Esophagus squamous epithelium (tissue), 5 donors: ENCODE measurements around the gene COL8A1. TPM values are rescaled to one million over a fixed set of nuclear protein-coding genes. Genes with fewer than 3 reads are reported as not detected.
"Not testable (repeated sequence)": the region's sequence is repeated elsewhere in the genome, so short reads cannot be mapped to it uniquely, and the experiment has no call there.

Experiments
- DNase-seq: peaks from one replicate; lab custom pipeline; 2025; lab: John Stamatoyannopoulos, UW
- H3K27ac ChIP-seq, 4 donors: fragments of 200-600 bp; sonication (generic); one replicate each; pipeline ENCODE4 v1.5.1; 2016 to 2019; ENCODE audit warnings: mild to moderate bottlenecking in 1 of 4
- H3K27me3 ChIP-seq, 4 donors: fragments of 200-600 bp; sonication (generic); 1 replicate in 3 of 4; 2 replicates in 1 of 4; pipeline versions ENCODE4 v1.5.1 to v1.6.0; 2017 to 2021; ENCODE audit warnings: antibody characterized with exemption in 1 of 4
- H3K36me3 ChIP-seq, 3 donors: fragments of 200-600 bp; sonication (generic); one replicate each; pipeline ENCODE4 v1.5.1; 2016 to 2019
- H3K4me1 ChIP-seq, 3 donors: fragments of 200-600 bp; sonication (generic); one replicate each; pipeline ENCODE4 v1.5.1; 2017 to 2019
- H3K4me3 ChIP-seq, 4 donors: fragments of 200-600 bp; sonication (generic); 1 replicate in 3 of 4; 2 replicates in 1 of 4; pipeline ENCODE4 v1.5.1; 2016 to 2019; ENCODE audit warnings: mild to moderate bottlenecking in 2 of 4, moderate library complexity in 1 of 4
- H3K9me3 ChIP-seq, 3 donors: fragments of 200-600 bp; sonication (generic); one replicate each; pipeline ENCODE4 v1.5.1; 2016 to 2019
- POLR2A ChIP-seq, 4 donors: fragments of 450-650 bp; IDR thresholded peaks; one replicate each; pipeline ENCODE4 v1.6.1; 2017; ENCODE audit warnings: antibody characterized with exemption in 4 of 4, mild to moderate bottlenecking in 4 of 4, moderate library complexity in 3 of 4
- WGBS, 2 donors: methylation state at CpG; one replicate each; pipeline ENCODE4 v1.1.5; 2018; 5-methylcytosine and 5-hydroxymethylcytosine counted together
- intact Hi-C: fragments of 100-400 bp; cut with DNase I; formaldehyde crosslinking; loops from one replicate; pipeline ENCODE4 v1.15.0; 2022
- total RNA-seq, 4 donors: library from RNA; depleted of rRNA; stranded (reverse); fragments of >200 nt; gene quantifications; one replicate each; pipeline ENCODE4 v1.1.0, GENCODE V29; 2016
- TF ChIP-seq, protein P1 (sequence below), 6 experiments: fragments of 450-650 bp in 4 of 6; fragments of 200-600 bp in 2 of 6; sonication (generic) in 2 of 6; IDR thresholded peaks; one replicate each; pipeline ENCODE4 v1.5.1; 2016 to 2019; ENCODE audit warnings: antibody characterized with exemption in 6 of 6, mild to moderate bottlenecking in 4 of 6, moderate library complexity in 4 of 6
- donor health status: DM: yes; HTN: yes; CAD: no.

The COL8A1 gene
- 10 to 100 TPM in 1 of 4 donors, 1 to 10 TPM in 3; 2.3 to 15.6 (median 5.0) TPM for total RNA-seq

DNA sequence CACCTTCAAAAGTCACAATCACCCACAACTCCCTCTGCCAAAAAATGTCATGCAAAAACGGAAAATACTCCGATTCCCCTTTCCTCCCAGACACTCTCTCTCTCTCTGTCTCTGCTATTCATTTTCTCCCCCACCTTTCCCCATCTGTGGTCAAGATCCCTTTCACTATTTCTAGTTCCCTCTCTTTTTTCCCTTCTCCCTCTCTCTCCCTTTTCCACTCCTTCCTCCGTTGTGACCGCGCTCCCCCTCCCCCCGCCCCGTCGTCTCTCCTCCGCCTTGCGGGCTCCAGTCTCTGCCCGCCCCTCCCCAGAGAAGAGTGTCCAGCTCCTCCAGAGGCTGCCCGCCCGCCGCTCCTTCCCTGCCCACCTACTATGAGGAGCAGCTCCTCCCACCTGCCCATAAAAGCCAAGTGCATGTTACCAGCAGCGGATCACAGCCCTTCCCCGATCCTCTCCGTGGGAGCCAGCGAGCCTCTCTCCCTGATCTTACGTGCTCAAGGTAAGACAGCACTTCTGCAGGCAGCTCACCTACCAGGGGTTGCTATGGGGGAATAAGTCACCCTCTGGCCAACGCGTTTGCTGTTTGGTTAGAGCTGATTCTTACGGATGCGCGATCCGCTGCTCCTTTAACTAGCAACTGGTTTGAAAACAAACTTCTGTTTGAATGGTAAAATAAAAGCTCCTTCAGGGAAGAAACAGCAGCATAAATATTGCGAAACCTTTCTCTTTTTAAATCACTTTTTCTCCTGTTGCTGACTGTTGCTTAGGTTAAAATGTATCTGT lies at the start of gene COL8A1:
COL8A1 (plus strand) TSS at position 428 of the 782 bp plus-strand sequence. CDS start 152,089 bp downstream, outside the sequence.
- Histone ChIP-seq H3K9me3 (no peaks in the 10 kb centered on the region), H3K4me1 (peaks cover 11 to 42% (median 12%) of the 10 kb centered on the region in 3 donors), H3K27me3 (peaks cover 0 to 25% (median 0%) of the 10 kb centered on the region in 4 donors), H3K4me3 (peak within 1 kb of the TSS; percentile 33 to 71 (median 53)), H3K27ac (peak within 1 kb of the TSS; percentile 72 to 91 (median 86)), H3K36me3 (no peaks in the 10 kb centered on the region)
- TF ChIP-seq POLR2A (IDR thresholded peaks at IDR 0.05): peak in 1 of 4 donors; percentile 41
- TF ChIP-seq, protein P1, sequence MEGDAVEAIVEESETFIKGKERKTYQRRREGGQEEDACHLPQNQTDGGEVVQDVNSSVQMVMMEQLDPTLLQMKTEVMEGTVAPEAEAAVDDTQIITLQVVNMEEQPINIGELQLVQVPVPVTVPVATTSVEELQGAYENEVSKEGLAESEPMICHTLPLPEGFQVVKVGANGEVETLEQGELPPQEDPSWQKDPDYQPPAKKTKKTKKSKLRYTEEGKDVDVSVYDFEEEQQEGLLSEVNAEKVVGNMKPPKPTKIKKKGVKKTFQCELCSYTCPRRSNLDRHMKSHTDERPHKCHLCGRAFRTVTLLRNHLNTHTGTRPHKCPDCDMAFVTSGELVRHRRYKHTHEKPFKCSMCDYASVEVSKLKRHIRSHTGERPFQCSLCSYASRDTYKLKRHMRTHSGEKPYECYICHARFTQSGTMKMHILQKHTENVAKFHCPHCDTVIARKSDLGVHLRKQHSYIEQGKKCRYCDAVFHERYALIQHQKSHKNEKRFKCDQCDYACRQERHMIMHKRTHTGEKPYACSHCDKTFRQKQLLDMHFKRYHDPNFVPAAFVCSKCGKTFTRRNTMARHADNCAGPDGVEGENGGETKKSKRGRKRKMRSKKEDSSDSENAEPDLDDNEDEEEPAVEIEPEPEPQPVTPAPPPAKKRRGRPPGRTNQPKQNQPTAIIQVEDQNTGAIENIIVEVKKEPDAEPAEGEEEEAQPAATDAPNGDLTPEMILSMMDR (IDR thresholded peaks at IDR 0.05): no peak
- 3 to 4% methylated on average over 20 to 24 of the region's 26 CpGs for WGBS, 2 donors
- no peak for DNase-seq
- intact Hi-C loops: no loop called here

DNA sequence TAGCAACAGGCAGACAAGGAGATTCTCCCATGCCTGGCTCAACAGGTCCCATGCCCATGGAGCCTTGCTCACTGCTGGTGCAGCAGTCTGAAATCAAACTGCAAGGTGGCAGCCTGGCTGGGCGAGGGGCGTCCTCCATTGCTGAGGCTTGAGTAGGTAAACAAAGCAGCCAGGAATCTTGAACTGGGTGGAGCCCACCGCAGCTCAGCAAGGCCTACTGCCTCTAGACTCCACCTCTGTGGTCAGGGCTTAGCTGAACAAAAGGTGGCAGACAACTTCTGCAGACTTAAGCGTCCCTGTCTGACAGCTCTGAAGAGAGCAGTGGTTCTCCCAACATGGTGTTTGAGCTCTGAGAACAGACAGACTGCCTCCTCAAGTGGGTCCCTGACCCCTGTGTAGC lies 49.2 kb upstream of the COL8A1 start:
- DNase-seq, H3K9me3 ChIP-seq, H3K4me3 ChIP-seq, intact Hi-C loops, H3K27me3 ChIP-seq, H3K36me3 ChIP-seq, H3K27ac ChIP-seq: not testable (repeated sequence)
- peaks cover 0 to 10% (median 0%) of the 10 kb centered on the region in 3 donors for H3K4me1 ChIP-seq
- WGBS, 2 donors: no CpG with 5 or more reads among the region's 4 CpGs

DNA sequence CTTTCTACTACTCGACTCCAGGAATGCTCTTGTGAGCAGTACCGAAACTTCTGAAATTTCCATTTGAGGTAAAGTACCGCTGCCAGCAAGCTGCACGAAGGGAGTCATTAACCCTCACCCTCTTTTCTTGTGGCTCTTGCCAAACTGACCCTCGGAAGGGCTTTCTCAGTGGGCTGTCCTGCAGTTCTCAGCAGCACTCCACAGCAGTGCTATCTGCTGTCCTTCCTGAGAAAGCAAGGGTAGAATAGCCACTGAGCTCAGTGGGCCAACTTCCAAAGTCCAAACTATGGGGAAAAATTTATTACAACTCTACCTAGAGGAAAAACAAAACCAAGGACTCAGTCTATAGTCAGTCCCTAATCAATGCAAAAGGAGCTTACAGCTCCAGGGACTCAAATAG lies 38.5 kb upstream of the COL8A1 start:
- Histone ChIP-seq H3K9me3 (no peaks in the 10 kb centered on the region), H3K27me3 (no peaks in the 10 kb centered on the region), H3K4me3 (no peak overlapping the region), H3K4me1 (no peaks in the 10 kb centered on the region), H3K27ac (no peak overlapping the region), H3K36me3 (no peaks in the 10 kb centered on the region)
- intact Hi-C loops: no loop called here
- WGBS, 2 donors: 75 to 91% methylated on average over 4 to 5 of the region's 5 CpGs
- no peak for DNase-seq
- no peak for TF ChIP-seq POLR2A (IDR thresholded peaks at IDR 0.05)
- TF ChIP-seq, protein P1 (IDR thresholded peaks at IDR 0.05): no peak

DNA sequence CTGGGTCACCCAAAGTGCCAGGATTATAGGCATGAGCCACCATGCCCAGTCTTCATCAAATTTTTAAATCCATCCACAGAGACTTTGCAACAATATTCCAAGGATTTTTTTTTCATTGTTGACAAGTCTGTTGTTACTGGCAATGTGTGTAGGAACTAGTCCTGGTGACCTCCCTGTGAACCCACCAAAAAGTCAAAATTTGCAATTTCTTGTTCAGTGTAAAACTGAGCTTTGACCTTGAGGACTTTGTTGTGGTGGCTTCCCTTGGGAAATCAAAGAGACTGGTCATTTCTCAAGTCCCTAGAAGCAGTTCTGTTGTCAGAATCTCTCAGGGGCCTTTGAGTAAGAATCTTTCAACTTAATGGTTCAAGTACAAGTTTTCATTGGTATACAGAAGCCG lies 36.9 kb upstream of the COL8A1 start:
- Histone ChIP-seq H3K4me3 (no peak overlapping the region), H3K4me1 (no peaks in the 10 kb centered on the region), H3K9me3 (no peaks in the 10 kb centered on the region), H3K27me3 (no peaks in the 10 kb centered on the region), H3K27ac (no peak overlapping the region), H3K36me3 (no peaks in the 10 kb centered on the region)
- 88 to 93% methylated on average over 1 of the region's 1 CpG for WGBS, 2 donors
- no peak for TF ChIP-seq POLR2A (IDR thresholded peaks at IDR 0.05)
- TF ChIP-seq, protein P1 (IDR thresholded peaks at IDR 0.05): no peak
- intact Hi-C loops: no loop called here
- no peak for DNase-seq

DNA sequence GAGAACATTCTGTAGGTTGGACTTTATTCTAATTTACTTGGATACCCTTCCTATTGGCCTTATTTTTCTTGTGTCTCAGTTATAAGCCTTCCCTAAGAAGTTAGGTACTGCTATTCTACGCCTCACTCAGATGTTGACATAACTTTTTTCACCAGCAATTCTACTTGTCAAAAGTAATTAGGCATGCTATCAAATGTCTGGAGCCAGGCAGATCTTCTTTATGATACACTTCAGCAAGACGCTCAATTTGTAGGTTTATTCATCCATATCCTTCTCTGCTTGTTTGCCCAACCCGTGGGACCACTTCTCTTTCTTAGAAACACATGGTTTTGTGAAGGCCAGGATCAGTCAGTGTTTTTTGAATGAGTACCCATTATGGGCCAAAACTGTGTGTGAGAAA lies 36.2 kb upstream of the COL8A1 start:
- Histone ChIP-seq H3K4me3 (no peak overlapping the region), H3K4me1 (no peaks in the 10 kb centered on the region), H3K27me3 (no peaks in the 10 kb centered on the region), H3K27ac (no peak overlapping the region), H3K36me3 (no peaks in the 10 kb centered on the region), H3K9me3 (no peaks in the 10 kb centered on the region)
- TF ChIP-seq, protein P1 (IDR thresholded peaks at IDR 0.05): no peak
- no peak for TF ChIP-seq POLR2A (IDR thresholded peaks at IDR 0.05)
- no peak for DNase-seq
- 59 to 67% methylated on average over 3 of the region's 3 CpGs for WGBS, 2 donors
- intact Hi-C loops: no loop called here
